BJ (cell line): ENCODE measurements around the gene HEBP1. TPM values are rescaled to one million over a fixed set of nuclear protein-coding genes. Genes with fewer than 3 reads are reported as not detected.

Experiments
- CTCF ChIA-PET: fragments of 350-600 bp; formaldehyde crosslinking; extraction: SDS; loops from one replicate; lab custom pipeline; 2021; ENCODE audit warnings: antibody characterized with exemption, inconsistent platforms; lab: Yijun Ruan, JAX
- POLR2A ChIA-PET: fragments of 300-600 bp; sonication (Branson Sonifier 250); formaldehyde crosslinking; extraction: SDS; loops from one replicate; lab custom pipeline; 2021; ENCODE audit warnings: antibody characterized with exemption; lab: Charles Lee
- DNase-seq: peaks from one replicate; pipeline ENCODE4 v3.0.0-alpha.2; 2011; ENCODE audit warnings: low read depth
- H3K27me3 ChIP-seq: 2 replicates; pipeline ENCODE4 v1.6.0; 2011; ENCODE audit warnings: low read length; ENCODE audit not compliant: control insufficient read depth, insufficient read depth
- H3K36me3 ChIP-seq: 2 replicates; pipeline ENCODE4 v1.5.1; 2011; ENCODE audit warnings: low read length; ENCODE audit not compliant: control insufficient read depth, insufficient read depth
- H3K4me3 ChIP-seq: 2 replicates; pipeline ENCODE4 v1.5.1; 2011; ENCODE audit warnings: low read depth, mild to moderate bottlenecking, control low read depth, low read length
- CTCF ChIP-seq: IDR thresholded peaks from 2 replicates; pipeline ENCODE4 v1.5.1; 2011; ENCODE audit warnings: low read depth, mild to moderate bottlenecking, control low read depth, inconsistent platforms, low read length, moderate library complexity; ENCODE audit not compliant: insufficient read depth
- polyA plus RNA-seq: library from polyadenylated mRNA; depleted of rRNA; stranded (reverse); fragments of >200 nt; gene quantifications from 2 replicates; pipeline ENCODE4 v1.2.3, GENCODE V29; 2011

The HEBP1 gene
- polyA plus RNA-seq, 1 experiment, result 41.9 TPM

- TF ChIP-seq CTCF, result peak; percentile 19; the same call in 1 of the 2 replicates
- CTCF ChIA-PET, result interaction anchor here (0.6 to 2.3 kb wide), 6 partner anchors 10 to 168 kb away, joined by 3 to 11 read pairs (median 4); no protein-coding TSS in a partner anchor
- no peak for DNase-seq
- no peaks in the 10 kb centered on the region for H3K36me3 ChIP-seq
- H3K4me3 ChIP-seq, result peak within 1 kb of the TSS; percentile 99
- POLR2A ChIA-PET, result interaction anchor here (0.5 to 0.6 kb wide), 2 partner anchors 152 to 173 kb away, joined by 3 to 5 read pairs; partner anchors contain the start of gene EMP1
- peaks cover 3% of the 10 kb centered on the region; the same call in 1 of the 2 replicates for H3K27me3 ChIP-seq
Observed at GRCh38 chr12:13044002-13044905, 44.2 kb upstream of the HEBP1 start, which contains the start of gene FAM234B. Gene FAM234B (plus strand): TSS chr12:13044381. CDS start chr12:13044404, 23 bp downstream.

- H3K27me3 ChIP-seq, result peaks cover 3% of the 10 kb centered on the region; the same call in 1 of the 2 replicates
- no peak for TF ChIP-seq CTCF
- CTCF ChIA-PET, result interaction anchor here (1.0 to 1.1 kb wide), 3 partner anchors 8 to 170 kb away, joined by 3 to 9 read pairs (median 6); no protein-coding TSS in a partner anchor
- no peak overlapping the region for H3K4me3 ChIP-seq
- no peaks in the 10 kb centered on the region for H3K36me3 ChIP-seq
- POLR2A ChIA-PET, result no interaction called here
- no peak for DNase-seq
Observed at GRCh38 chr12:13042666-13043230, 42.7 kb upstream of the HEBP1 start.

- peaks cover 3% of the 10 kb centered on the region; the same call in 1 of the 2 replicates for H3K27me3 ChIP-seq
- ChIA-PET POLR2A (no interaction called here), CTCF (interaction anchor here (1.2 kb wide), 1 partner anchor 17 kb away, joined by 4 read pairs; no protein-coding TSS in a partner anchor)
- no peak for TF ChIP-seq CTCF
- H3K4me3 ChIP-seq, result no peak overlapping the region
- H3K36me3 ChIP-seq, result no peaks in the 10 kb centered on the region
- DNase-seq, result no peak
Observed at GRCh38 chr12:13041224-13041623, 41.2 kb upstream of the HEBP1 start.

- POLR2A ChIA-PET, result no interaction called here
Observed at GRCh38 chr12:13039328-13039956, 39.4 kb upstream of the HEBP1 start.

More at GRCh38 chr12:13039328-13039956, 39.4 kb upstream of the HEBP1 start:
- Histone ChIP-seq H3K36me3 (no peaks in the 10 kb centered on the region), H3K4me3 (no peak overlapping the region), H3K27me3 (peaks cover 3% of the 10 kb centered on the region; the same call in 1 of the 2 replicates)
- no peak for DNase-seq
- CTCF ChIA-PET, result interaction anchor here (1.0 to 3.4 kb wide), 5 partner anchors 11 to 216 kb away, joined by 3 to 18 read pairs (median 4); no protein-coding TSS in a partner anchor
- no peak for TF ChIP-seq CTCF
